SK-N-MC (cell line): Measurements from ENCODE around the gene HADHA.

Source experiments
- EZH2 ChIP-seq: fragments of 200-600 bp; sonication (generic); IDR thresholded peaks from one replicate; pipeline ENCODE4 v1.6.1; 2017; ENCODE audit warnings: antibody characterized with exemption
- FOXP2 ChIP-seq: optimal IDR thresholded peaks from 2 replicates; pipeline ENCODE3; 2011; ENCODE audit warnings: mild to moderate bottlenecking, moderate library complexity; ENCODE audit not compliant: insufficient read depth; ENCODE audit errors: extremely low read length, control extremely low read depth
- POLR2AphosphoS5 ChIP-seq: IDR thresholded peaks from 2 replicates; pipeline ENCODE4 v1.6.1; 2012; ENCODE audit warnings: mild to moderate bottlenecking, low read depth, low read length, borderline replicate concordance

DNA sequence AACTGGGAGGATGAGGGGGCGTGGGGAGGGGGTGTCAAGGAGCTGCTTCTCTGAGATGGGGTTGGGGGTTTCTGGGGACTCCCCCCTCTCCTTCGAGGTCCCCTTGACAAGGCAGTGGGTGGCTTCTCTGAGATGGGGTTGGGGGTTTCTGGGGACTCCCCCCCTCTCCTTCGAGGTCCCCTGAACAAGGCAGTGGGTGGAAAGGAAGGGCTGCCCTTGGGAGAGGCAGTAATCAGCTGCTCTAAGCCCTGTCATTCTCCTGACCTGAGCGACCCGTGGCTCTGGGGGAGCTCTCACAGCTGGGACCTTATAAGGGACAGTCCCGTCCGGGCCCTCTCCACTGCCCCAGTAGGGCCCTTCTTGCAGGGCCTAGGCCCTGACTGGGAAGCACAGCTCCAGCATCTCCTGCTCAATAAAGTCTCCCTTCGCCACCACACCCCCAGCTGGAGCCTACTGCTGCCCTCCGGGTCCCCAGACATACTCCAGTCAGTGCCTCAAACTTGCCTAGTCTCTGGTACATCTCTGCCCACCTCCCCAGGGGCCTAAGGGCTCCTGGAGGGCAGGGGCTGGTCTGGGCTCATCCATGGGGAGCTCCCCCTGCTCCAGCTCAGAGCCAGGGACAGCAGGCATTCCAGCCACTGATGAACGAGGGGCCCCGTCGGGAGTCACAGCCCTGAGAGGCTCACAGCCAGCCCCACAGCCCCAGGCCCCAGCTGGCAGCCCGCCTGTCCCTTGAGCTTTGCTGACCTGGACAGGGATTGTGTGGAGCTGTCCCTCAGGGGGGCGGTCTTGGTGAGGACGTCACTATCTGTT lies 68.8 kb downstream of the HADHA start:
- no peak for TF ChIP-seq EZH2
- TF ChIP-seq POLR2AphosphoS5 = no peak
- TF ChIP-seq FOXP2 = no peak
